Neuronal stem cell (in vitro differentiated cells): ENCODE data around the gene CASP2.
A peak's percentile ranks its signal among the peaks of the same experiment; 100 is the strongest.

Experiments
- DNase-seq: peaks from one replicate; pipeline ENCODE4 v3.0.0-alpha.2; 2013; ENCODE audit warnings: low spot score
- H2AFZ ChIP-seq: one replicate; pipeline ENCODE4 v1.6.1; 2013; ENCODE audit warnings: mild to moderate bottlenecking, low read length, inconsistent platforms
- H2AK5ac ChIP-seq: 2 replicates; pipeline ENCODE4 v1.6.1; 2013; ENCODE audit warnings: low read depth, mild to moderate bottlenecking, inconsistent platforms, low read length, moderate library complexity, mixed read lengths
- H2BK120ac ChIP-seq: 2 replicates; pipeline ENCODE4 v1.6.1; 2013; ENCODE audit warnings: low read depth, mild to moderate bottlenecking, inconsistent platforms, low read length, moderate library complexity, mixed read lengths
- H2BK12ac ChIP-seq: one replicate; pipeline ENCODE4 v1.6.1; 2013; ENCODE audit warnings: low read length, inconsistent platforms
- H2BK15ac ChIP-seq: 2 replicates; pipeline ENCODE4 v1.6.1; 2013; ENCODE audit warnings: mild to moderate bottlenecking, low read length, inconsistent platforms, mixed read lengths
- H2BK5ac ChIP-seq: one replicate; pipeline ENCODE4 v1.6.1; 2013; ENCODE audit warnings: inconsistent platforms, mild to moderate bottlenecking, low read length, moderate library complexity
- H3K14ac ChIP-seq: one replicate; pipeline ENCODE4 v1.6.1; 2013; ENCODE audit warnings: low read length, inconsistent platforms
- H3K18ac ChIP-seq: 2 replicates; pipeline ENCODE4 v1.6.1; 2013; ENCODE audit warnings: low read length, inconsistent platforms
- H3K23ac ChIP-seq: 2 replicates; pipeline ENCODE4 v1.6.1; 2013; ENCODE audit warnings: low read depth, mild to moderate bottlenecking, mixed read lengths, low read length, inconsistent platforms; ENCODE audit not compliant: poor library complexity
- H3K27ac ChIP-seq: replicated peaks from 3 replicates; pipeline ENCODE4 v1.5.1; 2013; ENCODE audit warnings: low read length, inconsistent platforms
- H3K27me3 ChIP-seq, 3 experiments: 2 replicates each; pipeline ENCODE4 v1.6.1; 2013; ENCODE audit warnings: low read length in 3 of 3, mild to moderate bottlenecking in 2 of 3, inconsistent platforms in 1 of 3, low read depth in 1 of 3, mixed read lengths in 1 of 3, moderate library complexity in 1 of 3; ENCODE audit not compliant: control insufficient read depth in 3 of 3, insufficient read depth in 3 of 3
- H3K36me3 ChIP-seq, 2 donors: replicated peaks in 1 of 2; 2 replicates each; pipeline ENCODE4 v1.6.1; 2013; ENCODE audit warnings: low read length in 2 of 2; ENCODE audit not compliant: control insufficient read depth in 2 of 2, insufficient read depth in 2 of 2
- H3K4ac ChIP-seq: 2 replicates; pipeline ENCODE4 v1.6.1; 2013; ENCODE audit warnings: inconsistent platforms, mild to moderate bottlenecking, low read length, moderate library complexity
- H3K4me1 ChIP-seq, 2 donors: 1 replicate in 1 of 2; 2 replicates in 1 of 2; pipeline ENCODE4 v1.6.1; 2013; ENCODE audit warnings: low read length in 2 of 2, low read depth in 1 of 2; ENCODE audit not compliant: control insufficient read depth in 2 of 2, insufficient read depth in 1 of 2
- H3K4me2 ChIP-seq: one replicate; pipeline ENCODE4 v1.6.1; 2013; ENCODE audit warnings: mild to moderate bottlenecking, low read length, inconsistent platforms; ENCODE audit not compliant: insufficient read depth, poor library complexity, severe bottlenecking
- H3K4me3 ChIP-seq, 2 donors: 2 replicates each; pipeline ENCODE4 v1.5.1; 2013; ENCODE audit warnings: low read length in 2 of 2, mild to moderate bottlenecking in 2 of 2, inconsistent platforms in 1 of 2, moderate library complexity in 1 of 2
- H3K79me1 ChIP-seq: one replicate; pipeline ENCODE4 v1.6.1; 2013; ENCODE audit warnings: low read depth, mild to moderate bottlenecking, inconsistent platforms, low read length, moderate library complexity
- H3K9ac ChIP-seq: one replicate; pipeline ENCODE4 v1.6.1; 2013; ENCODE audit warnings: mild to moderate bottlenecking, low read depth, low read length, inconsistent platforms; ENCODE audit not compliant: poor library complexity
- H3K9me3 ChIP-seq, 2 donors: replicated peaks in 1 of 2; 2 replicates each; pipeline versions ENCODE3 to v1.6.1; 2013; ENCODE audit warnings: low read length in 2 of 2, mild to moderate bottlenecking in 2 of 2, inconsistent platforms in 1 of 2, low read depth in 1 of 2, mixed read lengths in 1 of 2, moderate library complexity in 1 of 2; ENCODE audit not compliant: control insufficient read depth in 2 of 2, insufficient read depth in 1 of 2
- H4K8ac ChIP-seq: one replicate; pipeline ENCODE4 v1.6.1; 2013; ENCODE audit warnings: low read depth, mild to moderate bottlenecking, inconsistent platforms, low read length, moderate library complexity
- H4K91ac ChIP-seq: one replicate; pipeline ENCODE4 v1.6.1; 2013; ENCODE audit warnings: low read length, low read depth, mild to moderate bottlenecking, inconsistent platforms; ENCODE audit not compliant: poor library complexity
- WGBS, 2 donors: extraction: QIAGEN DNeasy Blood & Tissue Kit; methylation state at CpG; one replicate each; pipeline ENCODE4 v1.1.7; 2013; ENCODE audit warnings: missing lambda C conversion rate in 2 of 2, mixed read lengths in 1 of 2; ENCODE audit not compliant: insufficient read length in 2 of 2, insufficient replicate concordance in 1 of 2; ENCODE audit errors: extremely low coverage in 2 of 2; 5-methylcytosine and 5-hydroxymethylcytosine counted together

CASP2 gene

DNA sequence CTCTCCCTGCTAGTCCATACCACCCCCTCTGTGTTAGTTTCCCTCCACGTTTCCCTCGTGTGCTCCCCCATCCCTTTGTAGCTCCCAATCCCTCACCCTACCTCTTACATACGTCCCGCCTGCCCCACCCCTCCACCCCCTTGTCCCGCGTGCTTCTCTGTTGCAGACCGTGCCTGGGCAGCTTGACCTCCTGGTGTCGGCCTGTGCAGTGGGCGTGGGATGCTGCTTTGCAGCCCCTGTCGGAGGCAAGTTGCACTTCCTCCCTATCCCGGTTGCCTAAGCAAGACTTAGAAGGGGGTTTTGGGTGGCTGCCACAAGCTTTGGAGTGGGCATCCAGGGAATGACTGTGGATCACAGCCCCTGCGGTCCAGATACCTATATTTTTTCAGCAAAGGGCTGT, 35.5 kb downstream of the CASP2 start:
- Histone ChIP-seq H2AK5ac (peak overlapping the region; percentile 3), H4K91ac (no peak overlapping the region), H3K27me3 (no peaks in the 10 kb centered on the region), H3K27ac (no peak overlapping the region), H3K9me3 (no peaks in the 10 kb centered on the region), H3K14ac (no peak overlapping the region), H2BK15ac (peak overlapping the region; percentile 28), H3K23ac (peak overlapping the region; percentile 27), H3K18ac (peak overlapping the region; percentile 5), H2BK120ac (no peak overlapping the region), H2BK5ac (no peak overlapping the region), H3K4me3 (no peak overlapping the region), H3K4ac (no peak overlapping the region), H3K36me3 (no peaks in the 10 kb centered on the region), H3K9ac (peak overlapping the region; percentile 47), H2AFZ (peak overlapping the region; percentile 85), H4K8ac (no peak overlapping the region), H3K4me2 (no peak overlapping the region), H3K4me1 (peaks cover 7 to 12% of the 10 kb centered on the region in 2 donors), H2BK12ac (peak overlapping the region; percentile 87), H3K79me1 (no peaks in the 10 kb centered on the region)
- no peak for DNase-seq
- WGBS, 2 donors = no CpG with 5 or more reads among the region's 12 CpGs

DNA sequence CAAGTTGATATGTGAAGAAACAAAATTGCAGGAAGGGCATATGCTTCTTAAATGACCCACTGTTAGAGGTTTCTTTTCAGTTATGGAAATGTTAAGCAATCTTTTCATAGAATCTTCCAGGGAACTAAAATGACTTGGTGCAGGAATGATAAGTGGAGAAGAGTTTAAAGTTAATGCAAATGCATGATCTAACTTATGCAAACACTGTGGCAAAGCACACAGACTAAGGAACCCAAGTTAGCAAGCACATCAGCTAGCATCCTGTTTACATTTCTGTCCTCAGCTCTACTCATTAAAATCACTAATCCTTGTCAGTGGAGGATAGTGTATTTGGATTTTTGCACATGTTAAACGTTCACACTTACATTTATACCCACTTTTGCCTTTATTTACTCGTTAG, 37.1 kb downstream of the CASP2 start:
- Histone ChIP-seq H2BK15ac (no peak overlapping the region), H2BK12ac (no peak overlapping the region), H3K18ac (no peak overlapping the region), H3K79me1 (no peaks in the 10 kb centered on the region), H3K36me3 (no peaks in the 10 kb centered on the region), H3K14ac (no peak overlapping the region), H2BK5ac (no peak overlapping the region), H3K27me3 (peaks cover 0 to 4% (median 0%) of the 10 kb centered on the region in 3 experiments), H2BK120ac (no peak overlapping the region), H3K23ac (no peak overlapping the region), H3K9ac (no peak overlapping the region), H3K4me2 (no peak overlapping the region), H3K4me1 (peaks cover 7 to 12% of the 10 kb centered on the region in 2 donors), H3K4ac (no peak overlapping the region), H2AK5ac (no peak overlapping the region), H3K27ac (no peak overlapping the region), H3K9me3 (no peaks in the 10 kb centered on the region), H2AFZ (no peak overlapping the region), H3K4me3 (no peak overlapping the region), H4K8ac (no peak overlapping the region), H4K91ac (no peak overlapping the region)
- WGBS, 2 donors = no CpG with 5 or more reads among the region's 2 CpGs
- DNase-seq = no peak

DNA sequence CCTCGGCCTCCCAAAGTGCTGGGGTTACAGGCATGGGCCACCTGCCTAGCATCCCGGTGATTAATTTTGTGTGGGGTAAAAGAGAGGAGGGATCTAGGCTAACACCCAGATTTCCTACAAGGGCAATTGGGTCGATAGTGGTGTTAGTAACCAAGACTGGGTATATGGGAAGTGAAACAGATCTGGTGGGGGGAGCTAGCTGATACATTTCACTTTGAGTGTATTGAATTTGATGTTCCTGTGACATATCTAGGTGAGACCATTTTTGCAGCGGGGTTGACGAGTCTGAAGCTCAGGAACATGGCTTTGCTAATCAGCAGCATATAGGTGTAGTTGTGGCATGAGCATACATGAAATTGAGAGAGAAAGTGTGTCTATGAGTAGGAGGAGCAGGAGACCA, 39.8 kb downstream of the CASP2 start:
- no peak overlapping the region for H3K4ac ChIP-seq
- no peak overlapping the region for H3K4me3 ChIP-seq
- no peaks in the 10 kb centered on the region for H3K79me1 ChIP-seq
- no peak overlapping the region for H2BK120ac ChIP-seq
- H3K4me2 ChIP-seq = no peak overlapping the region
- no peaks in the 10 kb centered on the region for H3K9me3 ChIP-seq
- WGBS, 2 donors = no CpG with 5 or more reads among the region's 5 CpGs
- H3K4me1 ChIP-seq = peaks cover 6 to 8% of the 10 kb centered on the region in 2 donors
- no peak overlapping the region for H3K27ac ChIP-seq
- no peak overlapping the region for H2BK5ac ChIP-seq
- H2BK15ac ChIP-seq = no peak overlapping the region
- peaks cover 0 to 7% (median 0%) of the 10 kb centered on the region in 3 experiments for H3K27me3 ChIP-seq
- no peak overlapping the region for H2AK5ac ChIP-seq
- no peak overlapping the region for H2BK12ac ChIP-seq
- H3K9ac ChIP-seq = no peak overlapping the region
- H3K23ac ChIP-seq = no peak overlapping the region
- no peak overlapping the region for H2AFZ ChIP-seq
- no peak for DNase-seq
- no peak overlapping the region for H4K8ac ChIP-seq
- H3K14ac ChIP-seq = no peak overlapping the region
- H3K18ac ChIP-seq = no peak overlapping the region
- no peak overlapping the region for H4K91ac ChIP-seq
- no peaks in the 10 kb centered on the region for H3K36me3 ChIP-seq

DNA sequence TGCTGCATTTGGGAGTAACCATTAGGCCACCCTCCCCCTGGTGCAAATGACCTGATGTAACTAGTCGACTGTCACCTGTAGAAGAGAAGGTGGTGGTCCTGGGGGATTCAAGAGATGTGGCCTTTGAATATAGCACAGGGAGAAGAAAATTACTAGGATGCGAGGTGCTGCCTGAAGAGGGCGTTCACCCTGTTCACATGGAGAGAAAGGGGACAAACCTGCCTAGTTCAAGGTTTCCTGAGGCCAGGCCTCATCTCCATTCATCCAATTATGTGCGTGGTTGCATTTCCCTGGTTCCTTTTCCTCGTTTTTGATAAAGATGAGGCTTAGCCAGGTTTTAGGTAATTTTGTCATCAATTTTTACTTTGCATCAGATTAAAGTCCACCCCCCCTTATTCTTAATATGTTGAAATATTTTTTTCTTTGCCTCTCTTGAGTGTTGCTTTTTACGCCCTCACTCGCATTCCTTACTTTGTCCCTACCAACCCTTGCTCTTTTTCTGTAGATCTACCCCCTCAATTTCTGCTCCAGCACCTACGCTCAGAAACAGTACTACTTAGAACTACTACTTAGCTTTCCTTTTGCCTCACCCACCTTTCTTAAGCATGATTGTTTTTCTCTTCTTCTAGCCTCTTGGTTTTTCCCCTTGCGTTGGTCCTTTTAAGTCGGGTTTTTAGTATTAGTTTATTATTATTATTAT, 41.5 kb downstream of the CASP2 start:
- Histone ChIP-seq H4K8ac (no peak overlapping the region), H4K91ac (no peak overlapping the region), H3K27me3 (peaks cover 0 to 7% (median 0%) of the 10 kb centered on the region in 3 experiments), H2BK5ac (no peak overlapping the region), H2BK15ac (no peak overlapping the region), H3K14ac (no peak overlapping the region), H3K4me2 (no peak overlapping the region), H3K36me3 (no peaks in the 10 kb centered on the region), H3K27ac (no peak overlapping the region), H3K9me3 (no peaks in the 10 kb centered on the region), H3K18ac (no peak overlapping the region), H2AFZ (no peak overlapping the region), H2AK5ac (no peak overlapping the region), H3K23ac (no peak overlapping the region), H3K9ac (no peak overlapping the region), H3K79me1 (no peaks in the 10 kb centered on the region), H3K4ac (no peak overlapping the region), H2BK12ac (no peak overlapping the region), H3K4me1 (no peaks in the 10 kb centered on the region), H2BK120ac (no peak overlapping the region), H3K4me3 (no peak overlapping the region)
- no CpG with 5 or more reads among the region's 10 CpGs for WGBS, 2 donors
- DNase-seq = no peak
